WTC11 (cell line): ENCODE data around the gene UPF1.

Experiments
- ATF6 ChIP-seq: sonication (generic); formaldehyde crosslinking; IDR thresholded peaks from 2 replicates; pipeline ENCODE4 v1.8.1; 2023; ENCODE audit warnings: mild to moderate bottlenecking, missing genetic modification reagents
- CTCF ChIP-seq: fragments of 200-600 bp; IDR thresholded peaks from 2 replicates; pipeline ENCODE4 v1.8.0; 2022; ENCODE audit warnings: antibody characterized with exemption
- E2F5 ChIP-seq: sonication (generic); formaldehyde crosslinking; IDR thresholded peaks from 2 replicates; pipeline ENCODE4 v1.8.1; 2022; ENCODE audit warnings: mild to moderate bottlenecking, moderate library complexity, missing genetic modification reagents
- FOXP1 ChIP-seq: sonication (generic); formaldehyde crosslinking; IDR thresholded peaks from 2 replicates; pipeline ENCODE4 v1.8.0; 2022; ENCODE audit warnings: missing genetic modification reagents, mild to moderate bottlenecking, moderate library complexity, borderline replicate concordance
- GABPB1 ChIP-seq: sonication (generic); formaldehyde crosslinking; IDR thresholded peaks from 2 replicates; pipeline ENCODE4 v1.8.1; 2023; ENCODE audit warnings: mild to moderate bottlenecking, missing genetic modification reagents
- MLX ChIP-seq: sonication (generic); formaldehyde crosslinking; IDR thresholded peaks from 2 replicates; pipeline ENCODE4 v1.8.1; 2023; ENCODE audit warnings: mild to moderate bottlenecking, missing genetic modification reagents, moderate library complexity
- NR2C2 ChIP-seq: sonication (generic); formaldehyde crosslinking; IDR thresholded peaks from 2 replicates; pipeline ENCODE4 v1.8.0; 2022; ENCODE audit warnings: mild to moderate bottlenecking, missing genetic modification reagents
- SP1 ChIP-seq: sonication (generic); formaldehyde crosslinking; conservative IDR thresholded peaks from 2 replicates; pipeline ENCODE4 v1.8.1; 2022; ENCODE audit warnings: missing genetic modification reagents
- TCF7 ChIP-seq: sonication (generic); formaldehyde crosslinking; IDR thresholded peaks from 2 replicates; pipeline ENCODE4 v1.8.0; 2022; ENCODE audit warnings: mild to moderate bottlenecking, low read depth, missing genetic modification reagents, moderate library complexity
- TP53 ChIP-seq: sonication (generic); formaldehyde crosslinking; IDR thresholded peaks from 2 replicates; pipeline ENCODE4 v1.8.1; 2023; ENCODE audit warnings: mild to moderate bottlenecking, missing genetic modification reagents
- USF1 ChIP-seq: sonication (generic); formaldehyde crosslinking; IDR thresholded peaks from 2 replicates; pipeline ENCODE4 v1.8.0; 2022; ENCODE audit warnings: mild to moderate bottlenecking, missing genetic modification reagents
- ZNF138 ChIP-seq: sonication (generic); formaldehyde crosslinking; conservative IDR thresholded peaks from 2 replicates; pipeline ENCODE4 v1.8.1; 2022; ENCODE audit warnings: mild to moderate bottlenecking, moderate library complexity, missing genetic modification reagents

- no peak for TF ChIP-seq GABPB1
- TF ChIP-seq CTCF, result no peak
- TF ChIP-seq TP53 (CRISPR knock-in tag), result no peak
- TF ChIP-seq MLX (CRISPR knock-in tag), result no peak
- TF ChIP-seq FOXP1 (CRISPR knock-in tag), result no peak
- TF ChIP-seq TCF7 (CRISPR knock-in tag), result no peak
- no peak for TF ChIP-seq ATF6
- no peak for TF ChIP-seq E2F5 (CRISPR knock-in tag)
- no peak for TF ChIP-seq ZNF138
- no peak for TF ChIP-seq NR2C2
- no peak for TF ChIP-seq SP1 (CRISPR knock-in tag)
- TF ChIP-seq USF1 (CRISPR knock-in tag), result no peak
Observed at GRCh38 chr19:18809149-18809868, 22.4 kb upstream of the UPF1 start.
